Fibroblast of the conjunctiva (primary cell): ENCODE measurements around the gene CELF1.

Experiments
- DNase-seq: peaks from one replicate; pipeline ENCODE4 v3.0.0-alpha.2; 2010; ENCODE audit warnings: low read depth

Gene CELF1

GRCh38 chr11:47446833-47447232 is 106.1 kb downstream of the CELF1 start:
- DNase-seq, result no peak

GRCh38 chr11:47445840-47446239 is 107.1 kb downstream of the CELF1 start:
- no peak for DNase-seq

- no peak for DNase-seq
These were observed 109.1 kb downstream of the CELF1 start for GRCh38 chr11:47443817-47444216.

- DNase-seq, result no peak
These were observed 109.8 kb downstream of the CELF1 start for GRCh38 chr11:47443028-47443700.

GRCh38 chr11:47442514-47442913 is 110.4 kb downstream of the CELF1 start:
- DNase-seq, result no peak

GRCh38 chr11:47441421-47441820 is 111.5 kb downstream of the CELF1 start:
- no peak for DNase-seq

- DNase-seq, result no peak
These were observed 112.9 kb downstream of the CELF1 start for GRCh38 chr11:47440054-47440476.

GRCh38 chr11:47438721-47439120 is 114.2 kb downstream of the CELF1 start:
- no peak for DNase-seq

- no peak for DNase-seq
These were observed 115.0 kb downstream of the CELF1 start for GRCh38 chr11:47437746-47438418.

GRCh38 chr11:47437218-47437745 is 115.7 kb downstream of the CELF1 start:
- DNase-seq, result no peak

- DNase-seq, result no peak
These were observed 116.2 kb downstream of the CELF1 start for GRCh38 chr11:47436726-47437125.

GRCh38 chr11:47435687-47436086 is 117.2 kb downstream of the CELF1 start:
- DNase-seq, result no peak

- no peak for DNase-seq
These were observed 118.7 kb downstream of the CELF1 start for GRCh38 chr11:47434011-47434786.

- no peak for DNase-seq
These were observed 119.8 kb downstream of the CELF1 start for GRCh38 chr11:47433157-47433556.

- DNase-seq, result no peak
These were observed 121.4 kb downstream of the CELF1 start for GRCh38 chr11:47431356-47432083.

GRCh38 chr11:47430524-47430923 is 122.4 kb downstream of the CELF1 start:
- no peak for DNase-seq

GRCh38 chr11:47426062-47426956 is 126.6 kb downstream of the CELF1 start, which contains the start of gene PSMC3:
TSS of gene PSMC3 (minus strand) at chr11:47426439. CDS start at chr11:47426279, 160 bp downstream.
- DNase-seq, result peak; percentile 89

- DNase-seq, result no peak
These were observed 127.3 kb downstream of the CELF1 start for GRCh38 chr11:47425611-47426010.

- no peak for DNase-seq
These were observed 134.3 kb downstream of the CELF1 start for GRCh38 chr11:47418454-47419259.

GRCh38 chr11:47417712-47418111 is 135.2 kb downstream of the CELF1 start:
- no peak for DNase-seq
